GM12878 (cell line): ENCODE measurements around the gene FUBP3. TPM values are rescaled to one million over a fixed set of nuclear protein-coding genes. Genes with fewer than 3 reads are reported as not detected.

ENCODE experiments used
- ATAC-seq: fragments of 200-7000 bp; cut with Tn5 transposase; 3 replicates; pipeline ENCODE4 v1.9.1; 2020; ENCODE audit warnings: mild to moderate bottlenecking, moderate library complexity
- BruUV-seq: library from RNA; stranded (reverse); fragments of 400-500 nt; replicated peaks from 2 replicates; lab custom pipeline; 2021; lab: Mats Ljungman, UMichigan
- CTCF ChIA-PET: fragments of 300-600 bp; sonication (Branson Sonifier 250); formaldehyde crosslinking; extraction: SDS; loops from one replicate; lab custom pipeline; 2021; ENCODE audit warnings: inconsistent platforms; lab: Yijun Ruan, JAX
- POLR2A ChIA-PET: fragments of 350-600 bp; formaldehyde crosslinking; extraction: SDS; loops from one replicate; lab custom pipeline; 2021; ENCODE audit warnings: inconsistent platforms; lab: Charles Lee
- RAD21 ChIA-PET: fragments of 300-600 bp; sonication (Branson Sonifier 250); formaldehyde crosslinking; loops from one replicate; lab custom pipeline; 2023; ENCODE audit warnings: antibody characterized with exemption; ENCODE audit not compliant: unreplicated experiment; lab: Charles Lee
- SMC1A ChIA-PET: fragments of 300-600 bp; sonication (Branson Sonifier 250); formaldehyde crosslinking; loops from one replicate; lab custom pipeline; 2023; ENCODE audit not compliant: unreplicated experiment, uncharacterized antibody; lab: Charles Lee
- DNase-seq: peaks from one replicate; pipeline ENCODE4 v3.0.0-alpha.2; 2011; ENCODE audit warnings: low read depth, low spot score
- FAIRE-seq: peaks from 3 replicates; lab custom pipeline; 2011; peaks lifted over from hg19 to GRCh38; lab: Jason Lieb, UNC
- H2AFZ ChIP-seq: 2 replicates; pipeline ENCODE4 v1.6.0; 2011; ENCODE audit warnings: low read depth, low read length, control low read depth; ENCODE audit not compliant: control insufficient read depth
- H3K27ac ChIP-seq: 2 replicates; pipeline ENCODE4 v1.5.1; 2011; ENCODE audit warnings: control low read depth; ENCODE audit not compliant: control insufficient read depth, insufficient read depth
- H3K27me3 ChIP-seq, 2 experiments: replicated peaks in 1 of 2; 2 replicates each; pipeline versions ENCODE4 v1.6.0 to v1.6.1; 2011; ENCODE audit warnings: low read length in 1 of 2; ENCODE audit not compliant: control insufficient read depth in 2 of 2, insufficient read depth in 2 of 2
- H3K36me3 ChIP-seq, 2 experiments: 2 replicates each; pipeline ENCODE4 v1.5.1; 2011; ENCODE audit warnings: low read length in 1 of 2; ENCODE audit not compliant: control insufficient read depth in 2 of 2, insufficient read depth in 2 of 2
- H3K4me1 ChIP-seq: 2 replicates; pipeline ENCODE4 v1.6.1; 2011; ENCODE audit warnings: mild to moderate bottlenecking, low read length, moderate library complexity, mixed read lengths; ENCODE audit not compliant: control insufficient read depth, insufficient read depth
- H3K4me2 ChIP-seq: 2 replicates; pipeline ENCODE4 v1.6.0; 2011; ENCODE audit warnings: control low read depth; ENCODE audit not compliant: control insufficient read depth, insufficient read depth
- H3K4me3 ChIP-seq: fragments of 200-600 bp; sonication (generic); 2 replicates; pipeline ENCODE4 v1.5.1; 2016
- H3K79me2 ChIP-seq: 2 replicates; pipeline ENCODE4 v1.6.0; 2011; ENCODE audit warnings: low read length; ENCODE audit not compliant: control insufficient read depth, insufficient read depth
- H3K9ac ChIP-seq: 2 replicates; pipeline ENCODE4 v1.8.0; 2011; ENCODE audit warnings: low read length, control low read depth, mixed read lengths; ENCODE audit not compliant: control insufficient read depth, insufficient read depth
- H3K9me3 ChIP-seq: replicated peaks from 3 replicates; pipeline ENCODE4 v1.5.1; 2011; ENCODE audit warnings: mild to moderate bottlenecking, low read length; ENCODE audit not compliant: control insufficient read depth, insufficient read depth
- H4K20me1 ChIP-seq: 2 replicates; pipeline ENCODE4 v1.6.0; 2011; ENCODE audit not compliant: control insufficient read depth, insufficient read depth
- HDAC2 ChIP-seq: fragments of 200-600 bp; sonication (generic); IDR thresholded peaks from 2 replicates; pipeline ENCODE4 v1.6.1; 2017
- IRF3 ChIP-seq: fragments of 450-650 bp; IDR thresholded peaks from 2 replicates; pipeline ENCODE4 v1.6.1; 2014; ENCODE audit warnings: mild to moderate bottlenecking
- MLLT1 ChIP-seq: fragments of 450-650 bp; IDR thresholded peaks from 2 replicates; pipeline ENCODE4 v1.6.1; 2016; ENCODE audit warnings: mild to moderate bottlenecking
- TCF3 ChIP-seq: IDR thresholded peaks from 2 replicates; pipeline ENCODE4 v1.6.1; 2012; ENCODE audit warnings: low read depth, mild to moderate bottlenecking, low read length, borderline replicate concordance; ENCODE audit not compliant: insufficient read depth
- TCF7 ChIP-seq: IDR thresholded peaks from 2 replicates; pipeline ENCODE4 v1.6.1; 2014; ENCODE audit warnings: antibody characterized with exemption, borderline replicate concordance
- ZNF217 ChIP-seq: fragments of 450-650 bp; IDR thresholded peaks from 2 replicates; pipeline ENCODE4 v1.6.1; 2017; ENCODE audit warnings: antibody characterized with exemption, mild to moderate bottlenecking
- ZNF622 ChIP-seq: fragments of 450-650 bp; IDR thresholded peaks from 2 replicates; pipeline ENCODE4 v1.6.1; 2017; ENCODE audit warnings: mild to moderate bottlenecking, inconsistent platforms
- WGBS: methylation state at CpG from one replicate; pipeline ENCODE4 v1.1.6; 2016; ENCODE audit warnings: low lambda C conversion rate; ENCODE audit not compliant: insufficient replicate concordance, insufficient coverage; ENCODE audit errors: missing lambda C conversion rate; 5-methylcytosine and 5-hydroxymethylcytosine counted together
- in situ Hi-C: fragments of 300-500 bp; cut with MboI; formaldehyde crosslinking; loops from 9 replicates; pipeline ENCODE4 v1.14.3; 2018; ENCODE audit warnings: mixed read lengths
- intact Hi-C: fragments of 100-400 bp; cut with micrococcal nuclease; formaldehyde crosslinking; loops from one replicate; pipeline ENCODE4 v1.14.2; 2022; ENCODE audit not compliant: unreplicated experiment
- polyA plus RNA-seq, 11 experiments: library from polyadenylated mRNA; depleted of rRNA in 4 of 11; unstranded in 6 of 11; stranded (reverse) in 5 of 11; fragments of >200 nt; fragmentation: Nextera tagmentation in 4 of 11; fragmentation: Illumina TruSeq in 1 of 11; extraction: Ambion mirVana in 4 of 11; extraction: Trizol in 1 of 11; gene quantifications; 1 replicate in 1 of 11; 2 replicates in 10 of 11; pipeline versions ENCODE4 v1.2.1 to v1.2.3, GENCODE V29; 2011 to 2016; ENCODE audit warnings: inconsistent platforms in 2 of 11, missing spikeins in 2 of 11, low read depth in 1 of 11
- total RNA-seq, 4 experiments: library from RNA; depleted of rRNA in 3 of 4; stranded (reverse); fragments of >200 nt in 3 of 4; fragmentation: Illumina TruSeq in 1 of 4; extraction: Trizol in 1 of 4; gene quantifications; 2 replicates each; pipeline versions ENCODE4 v1.2.1 to v1.2.3, GENCODE V29; 2013 to 2021

Gene FUBP3
- total and polyA plus RNA-seq, 10 of the 15 experiments (the other 5 are each of a cell fraction or from before 2014, with no cell fraction given), result 2.4 to 49.4 (median 37.2) TPM

GRCh38 chr9:130555968-130556367, 23.4 kb upstream of the FUBP3 start:
- no peak overlapping the region for H3K27ac ChIP-seq
- H3K4me2 ChIP-seq, result no peak overlapping the region
- H3K9me3 ChIP-seq, result no peaks in the 10 kb centered on the region
- TF ChIP-seq TCF7 (no peak), IRF3 (no peak), ZNF622 (no peak), TCF3 (no peak), MLLT1 (no peak), HDAC2 (no peak), ZNF217 (no peak)
- TF ChIP-seq, all 136 proteins: peak for 0
- ChIA-PET CTCF (no interaction called here), SMC1A (no interaction called here), RAD21 (no interaction called here), POLR2A (no interaction called here)
- no peaks in the 10 kb centered on the region for H3K79me2 ChIP-seq
- ATAC-seq, result no peak
- no peaks in the 10 kb centered on the region for H4K20me1 ChIP-seq
- H3K36me3 ChIP-seq, result no peaks in the 10 kb centered on the region
- H3K27me3 ChIP-seq, result no peaks in the 10 kb centered on the region
- no peak for FAIRE-seq
- DNase-seq, result no peak
- intact Hi-C loops, result no loop called here
- H3K4me3 ChIP-seq, result no peak overlapping the region
- in situ Hi-C loops, result no loop called here
- BruUV-seq, result no TSS peak
- no peak overlapping the region for H2AFZ ChIP-seq
- 22% methylated on average over 6 of the region's 6 CpGs for WGBS
- H3K4me1 ChIP-seq, result no peaks in the 10 kb centered on the region
- no peak overlapping the region for H3K9ac ChIP-seq
